Spinal cord (tissue), 10 donors: ENCODE measurements around the gene SRMS. TPM values are rescaled to one million over a fixed set of nuclear protein-coding genes. Genes with fewer than 3 reads are reported as not detected.

Source experiments
- DNase-seq, 6 donors: peaks; one replicate each; pipeline versions ENCODE4 v3.0.0 to v3.0.0-alpha.2; 2013 to 2015; ENCODE audit warnings: low spot score in 6 of 6, low read depth in 4 of 6
- H3K27ac ChIP-seq: one replicate; pipeline ENCODE4 v1.5.1; 2013; ENCODE audit warnings: low read depth, low read length, control low read depth
- H3K27me3 ChIP-seq: one replicate; pipeline ENCODE4 v1.6.1; 2013; ENCODE audit warnings: low read length; ENCODE audit not compliant: control insufficient read depth, insufficient read depth
- H3K36me3 ChIP-seq: one replicate; pipeline ENCODE4 v1.6.1; 2013; ENCODE audit warnings: low read length; ENCODE audit not compliant: control insufficient read depth, insufficient read depth
- H3K4me1 ChIP-seq: one replicate; pipeline ENCODE4 v1.6.1; 2013; ENCODE audit warnings: low read length; ENCODE audit not compliant: control insufficient read depth, insufficient read depth
- H3K4me3 ChIP-seq: one replicate; pipeline ENCODE4 v1.5.1; 2013; ENCODE audit warnings: low read depth, low read length, control low read depth
- H3K9me3 ChIP-seq: one replicate; pipeline ENCODE4 v1.6.1; 2013; ENCODE audit warnings: low read length; ENCODE audit not compliant: control insufficient read depth, insufficient read depth
- WGBS: methylation state at CpG from one replicate; pipeline ENCODE4 v1.1.5; 2013; ENCODE audit warnings: missing lambda C conversion rate; ENCODE audit not compliant: insufficient coverage; 5-methylcytosine and 5-hydroxymethylcytosine counted together
- polyA plus RNA-seq, 2 donors: library from polyadenylated mRNA; unstranded; fragments of 120-200 nt; gene quantifications; one replicate each; pipeline ENCODE4 v1.2.1, GENCODE V29; 2013; ENCODE audit not compliant: insufficient read length in 2 of 2
- total RNA-seq, 2 donors: library from RNA; depleted of rRNA in 1 of 2; stranded (reverse); fragments of 120-200 nt in 1 of 2; fragments of >200 nt in 1 of 2; gene quantifications; one replicate each; pipeline versions ENCODE4 v1.2.3 to v1.2.4, GENCODE V29; 2013 to 2014
- donor health status: healthy.

Gene SRMS
- total and polyA plus RNA-seq, 4 donors = 0.22 to 0.42 TPM; not detected in 2

- WGBS = 78% methylated on average over 4 of the region's 4 CpGs
- Histone ChIP-seq H3K4me3 (no peak overlapping the region), H3K9me3 (no peaks in the 10 kb centered on the region), H3K4me1 (peaks cover 19% of the 10 kb centered on the region), H3K27me3 (peaks cover 11% of the 10 kb centered on the region), H3K36me3 (peaks cover 89% of the 10 kb centered on the region), H3K27ac (no peak overlapping the region)
- no peak for DNase-seq
These were observed 56.5 kb downstream of the SRMS start for GRCh38 chr20:63491078-63491477.

Other genes with a start within 250 kb of the SRMS start
- 10 to 100 TPM in 1 of 2 donors, 1 to 10 TPM in 1; 5.5 to 13.0 TPM for gene CHRNA4, start 186.4 kb downstream of the SRMS start, total RNA-seq
- 10 to 100 TPM; 54.0 to 64.2 TPM for gene CHRNA4, start 186.4 kb downstream of the SRMS start, polyA plus RNA-seq
- gene KCNQ2, start 75.1 kb downstream of the SRMS start, total RNA-seq = 10 to 100 TPM; 30.7 to 66.5 TPM
- gene KCNQ2, start 75.1 kb downstream of the SRMS start, polyA plus RNA-seq = 100 to 1,000 TPM; 140 to 155 TPM
- gene EEF1A2, start 48.7 kb downstream of the SRMS start, total RNA-seq = 100 to 1,000 TPM in 1 of 2 donors, 10 to 100 TPM in 1; 79.9 to 188 TPM
- gene EEF1A2, start 48.7 kb downstream of the SRMS start, polyA plus RNA-seq = 100 to 1,000 TPM; 674 to 690 TPM
- 10 to 100 TPM; 19.9 to 74.0 TPM for gene PPDPF, start 27.0 kb downstream of the SRMS start, total RNA-seq
- gene PPDPF, start 27.0 kb downstream of the SRMS start, polyA plus RNA-seq = 100 to 1,000 TPM; 458 to 467 TPM
- under 1 TPM in 1 of 2 donors, not detected in 1; 0.06 TPM for gene PTK6, start 10.4 kb downstream of the SRMS start, total RNA-seq
- 1 to 10 TPM; 1.1 to 2.1 TPM for gene PTK6, start 10.4 kb downstream of the SRMS start, polyA plus RNA-seq
- gene FNDC11, start 6.4 kb upstream of the SRMS start, total RNA-seq = 1 to 10 TPM; 1.0 to 1.1 TPM
- gene FNDC11, start 6.4 kb upstream of the SRMS start, polyA plus RNA-seq = under 1 TPM; 0.93 to 0.99 TPM
- gene HELZ2, start 26.5 kb upstream of the SRMS start, total RNA-seq = 1 to 10 TPM; 7.2 to 9.9 TPM
- 1 to 10 TPM; 6.1 to 6.8 TPM for gene HELZ2, start 26.5 kb upstream of the SRMS start, polyA plus RNA-seq
- 1 to 10 TPM; 5.9 to 9.3 TPM for gene GMEB2, start 79.4 kb upstream of the SRMS start, total RNA-seq
- gene GMEB2, start 79.4 kb upstream of the SRMS start, polyA plus RNA-seq = 10 to 100 TPM; 11.1 to 12.0 TPM
- gene STMN3, start 105.7 kb upstream of the SRMS start, total RNA-seq = 100 to 1,000 TPM; 137 to 142 TPM
- gene STMN3, start 105.7 kb upstream of the SRMS start, polyA plus RNA-seq = 100 to 1,000 TPM; 493 to 495 TPM
- gene RTEL1, start 110.6 kb upstream of the SRMS start, total RNA-seq = 10 to 100 TPM in 1 of 2 donors, 1 to 10 TPM in 1; 8.1 to 16.9 TPM
- 10 to 100 TPM; 21.6 to 29.6 TPM for gene RTEL1, start 110.6 kb upstream of the SRMS start, polyA plus RNA-seq
- gene TNFRSF6B, start 148.9 kb upstream of the SRMS start, total RNA-seq = 1 to 10 TPM; 1.1 to 3.1 TPM
- 1 to 10 TPM; 2.8 to 5.2 TPM for gene TNFRSF6B, start 148.9 kb upstream of the SRMS start, polyA plus RNA-seq
- 10 to 100 TPM; 19.5 to 46.6 TPM for gene ARFRP1, start 160.2 kb upstream of the SRMS start, total RNA-seq
- 10 to 100 TPM; 52.0 to 57.8 TPM for gene ARFRP1, start 160.2 kb upstream of the SRMS start, polyA plus RNA-seq
- gene ZGPAT, start 160.3 kb upstream of the SRMS start, total RNA-seq = 10 to 100 TPM in 1 of 2 donors, 1 to 10 TPM in 1; 6.9 to 19.2 TPM
- 10 to 100 TPM; 26.9 to 34.6 TPM for gene ZGPAT, start 160.3 kb upstream of the SRMS start, polyA plus RNA-seq
- gene LIME1, start 188.9 kb upstream of the SRMS start, total RNA-seq = 1 to 10 TPM; 2.5 to 9.8 TPM
- gene LIME1, start 188.9 kb upstream of the SRMS start, polyA plus RNA-seq = 10 to 100 TPM; 19.6 to 24.5 TPM
- 10 to 100 TPM in 1 of 2 donors, 1 to 10 TPM in 1; 5.5 to 51.0 TPM for gene SLC2A4RG, start 192.0 kb upstream of the SRMS start, total RNA-seq
- gene SLC2A4RG, start 192.0 kb upstream of the SRMS start, polyA plus RNA-seq = 10 to 100 TPM; 55.2 to 79.1 TPM